OCI-LY7 (cell line): ENCODE data around the gene ZNF831. TPM values are rescaled to one million over a fixed set of nuclear protein-coding genes. Genes with fewer than 3 reads are reported as not detected.
A peak's percentile ranks its signal among the peaks of the same experiment; 100 is the strongest.

ENCODE experiments used
- BruUV-seq: library from RNA; stranded (reverse); fragments of 400-500 nt; replicated peaks from 2 replicates; lab custom pipeline; 2021; lab: Mats Ljungman, UMichigan
- CTCF ChIA-PET: fragments of 300-600 bp; sonication (Branson Sonifier 250); formaldehyde crosslinking; loops from one replicate; lab custom pipeline; 2022; ENCODE audit warnings: antibody characterized with exemption; ENCODE audit not compliant: unreplicated experiment; lab: Charles Lee
- POLR2A ChIA-PET: fragments of 300-600 bp; sonication (Branson Sonifier 250); formaldehyde crosslinking; loops from one replicate; lab custom pipeline; 2022; ENCODE audit warnings: antibody characterized with exemption; lab: Charles Lee
- DNase-seq: peaks from one replicate; pipeline ENCODE4 v3.0.0-alpha.2; 2015; ENCODE audit warnings: low spot score
- H2AFZ ChIP-seq: fragments of 200-600 bp; sonication (generic), shearing (Covaris generic); 2 replicates; pipeline ENCODE4 v1.6.1; 2014; ENCODE audit warnings: mild to moderate bottlenecking, antibody characterized with exemption, low read length, moderate library complexity
- H3K27ac ChIP-seq: fragments of 200-600 bp; sonication (generic); 2 replicates; pipeline ENCODE4 v1.5.1; 2014; ENCODE audit warnings: mixed run types, low read depth, mild to moderate bottlenecking, moderate library complexity, low read length, inconsistent platforms; ENCODE audit not compliant: poor library complexity, severe bottlenecking
- H3K36me3 ChIP-seq: fragments of 200-600 bp; sonication (generic); 2 replicates; pipeline ENCODE4 v1.6.1; 2014; ENCODE audit warnings: mild to moderate bottlenecking, antibody characterized with exemption, low read length, moderate library complexity, mixed read lengths; ENCODE audit not compliant: insufficient read depth
- H3K4me1 ChIP-seq: fragments of 200-600 bp; sonication (generic); 2 replicates; pipeline ENCODE4 v1.5.1; 2014; ENCODE audit warnings: mild to moderate bottlenecking, low read length; ENCODE audit not compliant: insufficient read depth, poor library complexity, severe bottlenecking
- H3K4me2 ChIP-seq: fragments of 200-600 bp; sonication (generic); 2 replicates; pipeline ENCODE4 v1.6.1; 2014; ENCODE audit warnings: mild to moderate bottlenecking, low read length
- H3K4me3 ChIP-seq: fragments of 200-600 bp; sonication (generic); 2 replicates; pipeline ENCODE4 v1.5.1; 2014; ENCODE audit warnings: mild to moderate bottlenecking, low read depth, low read length; ENCODE audit not compliant: poor library complexity, severe bottlenecking
- H3K79me2 ChIP-seq: fragments of 200-600 bp; sonication (generic); 2 replicates; pipeline ENCODE4 v1.6.1; 2016; ENCODE audit warnings: low read depth, mild to moderate bottlenecking, low read length, moderate library complexity, mixed read lengths; ENCODE audit not compliant: insufficient read depth
- H3K9me2 ChIP-seq: fragments of 200-600 bp; sonication (generic); 2 replicates; pipeline ENCODE4 v1.6.1; 2016; ENCODE audit warnings: mild to moderate bottlenecking, low read length, mixed read lengths; ENCODE audit not compliant: insufficient read depth
- H3K9me3 ChIP-seq: fragments of 200-600 bp; sonication (generic); 2 replicates; pipeline ENCODE4 v1.6.1; 2014; ENCODE audit warnings: mild to moderate bottlenecking, mixed run types, low read length, mixed read lengths
- H4K20me1 ChIP-seq: fragments of 200-600 bp; sonication (generic); 2 replicates; pipeline ENCODE4 v1.6.1; 2014; ENCODE audit warnings: mild to moderate bottlenecking, antibody characterized with exemption, low read length, moderate library complexity, mixed read lengths; ENCODE audit not compliant: insufficient read depth
- EZH2phosphoT487 ChIP-seq: fragments of 200-600 bp; sonication (generic); IDR thresholded peaks from 2 replicates; pipeline ENCODE4 v1.6.1; 2018; ENCODE audit warnings: low read depth, borderline replicate concordance, mild to moderate bottlenecking, mixed run types, antibody characterized with exemption, low read length, moderate library complexity, mixed read lengths
- intact Hi-C: fragments of 100-400 bp; cut with micrococcal nuclease; formaldehyde crosslinking; loops from one replicate; pipeline ENCODE4 v1.10.0; 2022; ENCODE audit not compliant: unreplicated experiment
- total RNA-seq, 2 experiments: library from RNA; depleted of rRNA in 1 of 2; stranded (reverse); fragments of >200 nt in 1 of 2; shearing (Covaris generic) in 1 of 2; gene quantifications; 2 replicates each; pipeline ENCODE4 v1.2.3, GENCODE V29; 2014 to 2022
- TF ChIP-seq, protein P1 (sequence below): fragments of 200-600 bp; sonication (generic); conservative IDR thresholded peaks from 2 replicates; pipeline ENCODE4 v1.5.1; 2014; ENCODE audit warnings: mild to moderate bottlenecking, antibody characterized with exemption, low read length, moderate library complexity, mixed read lengths

Gene ZNF831
- total RNA-seq, 2 experiments from 2014 or later = 5.9 to 6.3 TPM

DNA sequence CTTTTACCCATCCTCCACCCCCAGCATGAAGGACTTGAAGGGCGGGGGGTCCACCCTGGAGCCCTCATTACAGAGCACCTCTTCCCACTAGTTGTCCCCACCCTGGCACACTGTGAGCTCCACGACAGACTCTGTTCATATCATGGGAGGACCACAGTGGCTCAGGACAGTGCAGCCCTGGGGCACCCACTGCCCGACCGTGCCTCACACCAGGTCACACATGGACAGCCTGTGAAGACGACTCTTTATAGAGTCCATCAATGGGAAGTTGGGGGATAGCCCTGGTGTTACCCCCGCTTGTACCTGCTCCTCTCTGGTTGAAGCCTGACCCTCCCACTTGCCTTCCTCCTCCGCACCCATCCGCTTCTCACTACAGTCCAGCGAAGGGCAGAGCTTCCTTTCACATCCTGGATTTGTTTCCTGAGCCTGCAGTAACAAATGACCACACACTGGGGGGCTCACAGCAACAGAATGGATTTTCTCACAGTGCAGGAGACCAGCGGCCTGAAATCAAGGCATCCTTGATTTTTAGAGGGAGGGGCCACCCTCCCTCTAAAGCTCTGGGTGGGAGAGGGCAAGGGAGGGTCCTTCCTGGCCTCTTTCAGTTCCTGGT is 15.5 kb downstream of the ZNF831 start:
- no TSS peak for BruUV-seq
- DNase-seq = no peak
- no peak for TF ChIP-seq EZH2phosphoT487
- no peak overlapping the region for H3K4me2 ChIP-seq
- H3K36me3 ChIP-seq = peaks cover 10% of the 10 kb centered on the region
- no peaks in the 10 kb centered on the region for H4K20me1 ChIP-seq
- ChIA-PET CTCF (no interaction called here), POLR2A (interaction anchor here (0.6 to 2.2 kb wide), 2 partner anchors 11 to 331 kb away, joined by 4 to 10 read pairs; no protein-coding TSS in a partner anchor)
- H3K79me2 ChIP-seq = peaks cover 5% of the 10 kb centered on the region; the same call in 1 of the 2 replicates
- H2AFZ ChIP-seq = no peak overlapping the region
- no peaks in the 10 kb centered on the region for H3K9me2 ChIP-seq
- H3K9me3 ChIP-seq = no peaks in the 10 kb centered on the region
- intact Hi-C loops = no loop called here
- H3K4me1 ChIP-seq = peaks cover 31% of the 10 kb centered on the region
- no peak overlapping the region for H3K4me3 ChIP-seq
- no peak overlapping the region for H3K27ac ChIP-seq

- DNase-seq = no peak
- no peak overlapping the region for H3K4me2 ChIP-seq
- ChIA-PET POLR2A (interaction anchor here (2.2 kb wide), 1 partner anchor 12 kb away, joined by 10 read pairs; no protein-coding TSS in a partner anchor), CTCF (no interaction called here)
- intact Hi-C loops = no loop called here
- no TSS peak for BruUV-seq
- H3K9me2 ChIP-seq = no peaks in the 10 kb centered on the region
- peaks cover 5% of the 10 kb centered on the region; the same call in 1 of the 2 replicates for H3K79me2 ChIP-seq
- no peaks in the 10 kb centered on the region for H4K20me1 ChIP-seq
- no peak overlapping the region for H2AFZ ChIP-seq
- no peak overlapping the region for H3K4me3 ChIP-seq
- TF ChIP-seq, protein P1, sequence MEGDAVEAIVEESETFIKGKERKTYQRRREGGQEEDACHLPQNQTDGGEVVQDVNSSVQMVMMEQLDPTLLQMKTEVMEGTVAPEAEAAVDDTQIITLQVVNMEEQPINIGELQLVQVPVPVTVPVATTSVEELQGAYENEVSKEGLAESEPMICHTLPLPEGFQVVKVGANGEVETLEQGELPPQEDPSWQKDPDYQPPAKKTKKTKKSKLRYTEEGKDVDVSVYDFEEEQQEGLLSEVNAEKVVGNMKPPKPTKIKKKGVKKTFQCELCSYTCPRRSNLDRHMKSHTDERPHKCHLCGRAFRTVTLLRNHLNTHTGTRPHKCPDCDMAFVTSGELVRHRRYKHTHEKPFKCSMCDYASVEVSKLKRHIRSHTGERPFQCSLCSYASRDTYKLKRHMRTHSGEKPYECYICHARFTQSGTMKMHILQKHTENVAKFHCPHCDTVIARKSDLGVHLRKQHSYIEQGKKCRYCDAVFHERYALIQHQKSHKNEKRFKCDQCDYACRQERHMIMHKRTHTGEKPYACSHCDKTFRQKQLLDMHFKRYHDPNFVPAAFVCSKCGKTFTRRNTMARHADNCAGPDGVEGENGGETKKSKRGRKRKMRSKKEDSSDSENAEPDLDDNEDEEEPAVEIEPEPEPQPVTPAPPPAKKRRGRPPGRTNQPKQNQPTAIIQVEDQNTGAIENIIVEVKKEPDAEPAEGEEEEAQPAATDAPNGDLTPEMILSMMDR = no peak
- no peaks in the 10 kb centered on the region for H3K9me3 ChIP-seq
- H3K27ac ChIP-seq = no peak overlapping the region
- H3K4me1 ChIP-seq = peaks cover 31% of the 10 kb centered on the region
- peaks cover 6% of the 10 kb centered on the region for H3K36me3 ChIP-seq
These were observed 16.4 kb downstream of the ZNF831 start for GRCh38 chr20:59179988-59180387.

DNA sequence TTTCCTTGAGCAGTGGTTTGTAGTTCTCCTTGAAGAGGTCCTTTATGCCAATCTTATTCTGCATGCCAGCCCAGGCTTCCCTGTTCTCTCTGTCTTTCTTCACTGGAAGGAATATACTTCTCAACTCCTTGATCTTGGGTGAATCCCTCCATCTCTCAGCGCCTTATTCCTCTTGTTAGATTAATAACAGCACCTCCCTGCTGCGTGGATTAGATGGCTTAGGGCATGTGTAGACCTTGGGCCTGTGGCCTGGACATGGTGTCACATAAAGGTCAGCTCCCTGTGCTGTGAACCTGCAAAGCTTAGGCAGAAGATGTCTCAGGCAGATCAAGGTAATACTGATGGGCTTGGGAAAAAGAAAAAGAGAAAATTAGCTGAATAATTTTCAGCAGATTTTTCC is 18.3 kb downstream of the ZNF831 start:
- no peaks in the 10 kb centered on the region for H3K9me2 ChIP-seq
- peaks cover 5% of the 10 kb centered on the region; the same call in 1 of the 2 replicates for H3K79me2 ChIP-seq
- H3K27ac ChIP-seq = peak overlapping the region; percentile 74
- TF ChIP-seq, protein P1 = no peak
- TF ChIP-seq EZH2phosphoT487 = no peak
- CTCF ChIA-PET = no interaction called here
- no TSS peak for BruUV-seq
- intact Hi-C loops = no loop called here
- DNase-seq = no peak
- H3K9me3 ChIP-seq = no peaks in the 10 kb centered on the region
- H4K20me1 ChIP-seq = no peaks in the 10 kb centered on the region
- peak overlapping the region; percentile 35 for H3K4me3 ChIP-seq
- peaks cover 5% of the 10 kb centered on the region for H3K36me3 ChIP-seq
- POLR2A ChIA-PET = interaction anchor here (0.6 to 1.4 kb wide), 8 partner anchors 8 to 610 kb away, joined by 3 to 5 read pairs (median 3); partner anchors contain the start of gene ZNF831
- H3K4me1 ChIP-seq = peaks cover 31% of the 10 kb centered on the region
- peak overlapping the region; percentile 67 for H3K4me2 ChIP-seq
- no peak overlapping the region for H2AFZ ChIP-seq
